Neural cell (in vitro differentiated cells): ENCODE measurements around the gene VASN. TPM values are rescaled to one million over a fixed set of nuclear protein-coding genes. Genes with fewer than 3 reads are reported as not detected.

Experiments used
- H2AFZ ChIP-seq: fragments of 200-600, 300-800 bp; sonication (generic), shearing (Covaris generic); 2 replicates; pipeline ENCODE4 v1.6.0; 2014; ENCODE audit warnings: low read depth, mild to moderate bottlenecking, antibody characterized with exemption, low read length, moderate library complexity
- H3F3A ChIP-seq: fragments of 200-600 bp; shearing (Covaris generic); 2 replicates; pipeline ENCODE4 v1.6.1; 2016; ENCODE audit warnings: mild to moderate bottlenecking, moderate library complexity, mixed read lengths, antibody characterized with exemption, low read length; ENCODE audit not compliant: insufficient read depth, poor library complexity, severe bottlenecking
- H3K27ac ChIP-seq: fragments of 200-600, 300-800 bp; sonication (generic), shearing (Covaris generic); 2 replicates; pipeline ENCODE4 v1.5.1; 2014; ENCODE audit warnings: mild to moderate bottlenecking, low read length, moderate library complexity
- H3K27me3 ChIP-seq: fragments of 300-800, 200-600 bp; sonication (generic), shearing (Covaris generic); 2 replicates; pipeline ENCODE4 v1.6.0; 2014; ENCODE audit warnings: mild to moderate bottlenecking, low read depth, low read length, moderate library complexity; ENCODE audit not compliant: insufficient read depth
- H3K36me3 ChIP-seq: fragments of 300-800, 200-600 bp; sonication (generic), shearing (Covaris generic); 2 replicates; pipeline ENCODE4 v1.5.1; 2014; ENCODE audit warnings: mild to moderate bottlenecking, antibody characterized with exemption, low read length, moderate library complexity; ENCODE audit not compliant: insufficient read depth
- H3K4me2 ChIP-seq: fragments of 300-800, 200-600 bp; sonication (generic), shearing (Covaris generic); 2 replicates; pipeline ENCODE4 v1.6.0; 2014; ENCODE audit warnings: mild to moderate bottlenecking, low read length
- H3K4me3 ChIP-seq: fragments of 300-800, 200-600 bp; sonication (generic), shearing (Covaris generic); 2 replicates; pipeline ENCODE4 v1.5.1; 2014; ENCODE audit warnings: mild to moderate bottlenecking, low read length, moderate library complexity
- H3K79me2 ChIP-seq: fragments of 200-600 bp; shearing (Covaris generic); replicated peaks from 2 replicates; pipeline ENCODE4 v1.6.0; 2014; ENCODE audit warnings: mild to moderate bottlenecking, low read length, moderate library complexity; ENCODE audit not compliant: insufficient read depth
- H3K9ac ChIP-seq: fragments of 300-800, 200-600 bp; sonication (generic), shearing (Covaris generic); 2 replicates; pipeline ENCODE4 v1.6.1; 2016; ENCODE audit warnings: mild to moderate bottlenecking, low read length, mixed read lengths
- H3K9me2 ChIP-seq: fragments of 200-600 bp; shearing (Covaris generic); 2 replicates; pipeline ENCODE4 v1.6.1; 2016; ENCODE audit warnings: mild to moderate bottlenecking, low read length, mixed read lengths; ENCODE audit not compliant: insufficient read depth
- H3K9me3 ChIP-seq: fragments of 200-600, 300-800 bp; sonication (generic), shearing (Covaris generic); 2 replicates; pipeline ENCODE4 v1.6.1; 2016; ENCODE audit warnings: mild to moderate bottlenecking, mixed run types, low read length, moderate library complexity, mixed read lengths
- H4K20me1 ChIP-seq: fragments of 200-600 bp; shearing (Covaris generic); 2 replicates; pipeline ENCODE4 v1.6.1; 2016; ENCODE audit warnings: mild to moderate bottlenecking, mixed run types; ENCODE audit not compliant: insufficient read depth
- CTCF ChIP-seq: fragments of 450-650 bp; IDR thresholded peaks from 2 replicates; pipeline ENCODE4 v1.5.1; 2014; ENCODE audit warnings: antibody characterized with exemption, mild to moderate bottlenecking, moderate library complexity; ENCODE audit not compliant: poor library complexity, severe bottlenecking
- EP300 ChIP-seq: fragments of 450-650 bp; conservative IDR thresholded peaks from 2 replicates; pipeline ENCODE4 v1.6.1; 2014; ENCODE audit warnings: antibody characterized with exemption, mild to moderate bottlenecking, moderate library complexity; ENCODE audit not compliant: poor library complexity, severe bottlenecking
- EZH2 ChIP-seq: fragments of 200-600, 300-800 bp; shearing (Covaris generic), sonication (generic); IDR thresholded peaks from 2 replicates; pipeline ENCODE4 v1.6.1; 2014; ENCODE audit warnings: antibody characterized with exemption, low read length, borderline replicate concordance, mild to moderate bottlenecking; ENCODE audit not compliant: insufficient read depth, poor library complexity, severe bottlenecking
- MXI1 ChIP-seq: fragments of 450-650 bp; conservative IDR thresholded peaks from 2 replicates; pipeline ENCODE4 v1.6.1; 2014; ENCODE audit warnings: antibody characterized with exemption, mild to moderate bottlenecking; ENCODE audit not compliant: poor library complexity, severe bottlenecking
- POLR2AphosphoS5 ChIP-seq: IDR thresholded peaks from 2 replicates; pipeline ENCODE4 v1.6.1; 2012
- RAD21 ChIP-seq: fragments of 450-650 bp; conservative IDR thresholded peaks from 2 replicates; pipeline ENCODE4 v1.6.1; 2014; ENCODE audit warnings: antibody characterized with exemption, mild to moderate bottlenecking, moderate library complexity
- REST ChIP-seq: IDR thresholded peaks from 2 replicates; pipeline ENCODE4 v1.6.1; 2012; ENCODE audit warnings: borderline replicate concordance
- SMC3 ChIP-seq: fragments of 450-650 bp; conservative IDR thresholded peaks from 2 replicates; pipeline ENCODE4 v1.6.1; 2014; ENCODE audit warnings: antibody characterized with exemption, mild to moderate bottlenecking, moderate library complexity; ENCODE audit not compliant: poor library complexity
- polyA plus RNA-seq: library from polyadenylated mRNA; depleted of rRNA; stranded (reverse); fragments of >200 nt; gene quantifications from 2 replicates; pipeline ENCODE4 v1.2.3, GENCODE V29; 2014

The VASN gene
- polyA plus RNA-seq, 1 donor from 2014 or later, result 0.57 TPM

- H3K27ac ChIP-seq, result no peak overlapping the region
- H3K4me3 ChIP-seq, result no peak overlapping the region
- no peaks in the 10 kb centered on the region for H3K27me3 ChIP-seq
- no peaks in the 10 kb centered on the region for H3K36me3 ChIP-seq
- H3K9me2 ChIP-seq, result no peaks in the 10 kb centered on the region
- H3K79me2 ChIP-seq, result no peaks in the 10 kb centered on the region
- H3K9me3 ChIP-seq, result no peaks in the 10 kb centered on the region
- no peak overlapping the region for H2AFZ ChIP-seq
- H3K9ac ChIP-seq, result no peak overlapping the region
- no peaks in the 10 kb centered on the region for H4K20me1 ChIP-seq
- no peaks in the 10 kb centered on the region for H3F3A ChIP-seq
- TF ChIP-seq EZH2, result no peak
- no peak for TF ChIP-seq MXI1
- no peak for TF ChIP-seq RAD21
- TF ChIP-seq POLR2AphosphoS5, result no peak
- TF ChIP-seq EP300, result no peak
- H3K4me2 ChIP-seq, result no peak overlapping the region
Observed at GRCh38 chr16:4386451-4386805, 14.8 kb downstream of the VASN start.

GRCh38 chr16:4386951-4387565 is 15.4 kb downstream of the VASN start:
- no peak overlapping the region for H3K9ac ChIP-seq
- no peaks in the 10 kb centered on the region for H3K27me3 ChIP-seq
- H3K36me3 ChIP-seq, result no peaks in the 10 kb centered on the region
- no peak overlapping the region for H3K4me3 ChIP-seq
- H3K27ac ChIP-seq, result no peak overlapping the region
- no peak overlapping the region for H3K4me2 ChIP-seq
- H4K20me1 ChIP-seq, result no peaks in the 10 kb centered on the region
- TF ChIP-seq MXI1 (no peak), SMC3 (no peak), CTCF (no peak), EP300 (no peak), REST (no peak), RAD21 (no peak), EZH2 (no peak)
- no peaks in the 10 kb centered on the region for H3K9me2 ChIP-seq
- no peaks in the 10 kb centered on the region for H3F3A ChIP-seq
- no peaks in the 10 kb centered on the region for H3K79me2 ChIP-seq
- H2AFZ ChIP-seq, result no peak overlapping the region
- H3K9me3 ChIP-seq, result no peaks in the 10 kb centered on the region

GRCh38 chr16:4387781-4388180 is 16.1 kb downstream of the VASN start:
- Histone ChIP-seq H3K9ac (no peak overlapping the region), H3K9me2 (no peaks in the 10 kb centered on the region), H3K27ac (no peak overlapping the region), H3K79me2 (no peaks in the 10 kb centered on the region), H3K27me3 (no peaks in the 10 kb centered on the region), H4K20me1 (no peaks in the 10 kb centered on the region), H3K4me2 (no peak overlapping the region), H3K36me3 (no peaks in the 10 kb centered on the region), H3K9me3 (no peaks in the 10 kb centered on the region), H3K4me3 (no peak overlapping the region), H2AFZ (no peak overlapping the region), H3F3A (no peaks in the 10 kb centered on the region)
- TF ChIP-seq EZH2, result no peak
- TF ChIP-seq MXI1, result no peak
- no peak for TF ChIP-seq EP300
- no peak for TF ChIP-seq SMC3
- TF ChIP-seq REST, result no peak
- no peak for TF ChIP-seq CTCF
- no peak for TF ChIP-seq POLR2AphosphoS5
- no peak for TF ChIP-seq RAD21
